ENCODE results near the gene POU2AF1.
"Not testable (repeated sequence)": the region's sequence is repeated elsewhere in the genome, so short reads cannot be mapped to it uniquely, and the experiment has no call there.

- not testable (repeated sequence) for TF ChIP-seq POLR2AphosphoS5 (IDR thresholded peaks at IDR 0.05; ENCODE audit: borderline replicate concordance, low read depth, low read length); EZH2 (IDR thresholded peaks at IDR 0.05)
These were observed 15.1 kb upstream of the POU2AF1 start for GRCh38 chr11:111394147-111394546.
